Posterior vena cava (tissue), 2 donors: ENCODE measurements around the gene MRPS31. TPM values are rescaled to one million over a fixed set of nuclear protein-coding genes. Genes with fewer than 3 reads are reported as not detected.

ENCODE experiments used
- DNase-seq: peaks from one replicate; pipeline ENCODE4 v3.0.0-alpha.2; 2020; ENCODE audit warnings: low spot score
- intact Hi-C, 2 donors: fragments of 100-400 bp; cut with DNase I; formaldehyde crosslinking; loops; one replicate each; pipeline versions ENCODE4 v1.14.1 to v1.14.2; 2022 to 2023
- long read RNA-seq, 2 donors: library from polyadenylated mRNA; unstranded; transcript quantifications; one replicate each; pipeline ENCODE4 v2.0.0, GENCODE V29; 2020 to 2021
- total RNA-seq, 2 donors: library from RNA; stranded (reverse); fragmentation: NEBNext Ultra II Directional; extraction: Animal tissue kit (Norgen Biotek cat#: 25700); gene quantifications; one replicate each; pipeline ENCODE4 v1.2.1, GENCODE V29; 2021
- donor health status: DM: yes; HTN: yes; CAD: no.
- donor health status: DM: yes; HTN: yes; CAD: no.

The MRPS31 gene
- 10 to 100 TPM; 14.9 to 16.8 TPM for total RNA-seq
- long read RNA-seq, donor 1, partial matches to known transcripts = 1 of 6 reads
- long read RNA-seq, donor 1, other reads (novel, unspliced or antisense) = 2 of 6 reads
- long read RNA-seq, donor 2, transcript MRPS31-201 (7 exons, 1,462 nt) = major isoform, 20 of 27 reads
- long read RNA-seq, donor 2, partial matches to known transcripts = 7 of 27 reads
- long read RNA-seq, donor 2, other reads (novel, unspliced or antisense) = 0 of 27 reads

DNA sequence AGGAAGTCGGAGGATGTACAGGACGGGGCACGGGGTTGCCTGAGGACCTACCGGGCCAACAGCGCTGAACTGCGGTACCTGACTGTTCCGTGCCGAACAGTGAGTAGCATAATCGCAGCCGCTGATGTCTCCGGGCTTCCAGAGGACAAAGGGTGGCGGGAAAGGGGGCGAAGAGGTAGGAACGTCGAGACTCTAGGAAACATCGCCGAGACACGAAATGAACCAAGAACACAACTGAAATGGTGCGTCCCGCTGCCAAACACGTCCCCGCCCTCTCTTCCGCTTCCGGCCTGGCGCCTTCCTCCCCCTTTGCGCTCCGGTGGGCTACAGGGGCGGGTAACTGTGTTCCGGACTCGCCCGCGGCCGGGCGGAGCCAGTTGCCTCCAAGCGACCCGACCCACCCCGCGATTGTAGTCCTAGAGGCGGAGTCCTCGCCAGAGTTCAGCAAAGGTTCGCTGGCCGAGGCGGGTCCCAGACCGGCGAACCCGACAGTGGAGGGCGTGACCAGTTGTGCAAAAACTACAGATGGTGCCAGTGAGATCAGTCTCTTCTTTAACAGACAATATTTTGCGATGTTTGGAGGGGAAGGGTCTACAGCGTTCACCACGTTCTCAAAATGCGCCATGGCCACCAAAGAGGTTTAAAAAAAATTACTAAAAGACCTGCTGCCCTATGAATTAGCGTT is at the start of gene MRPS31:
TSS of gene MRPS31 (minus strand) at position 257 of the 685 bp plus-strand sequence. CDS start at position 203, 54 bp downstream.
- intact Hi-C loops = no loop called here
- DNase-seq = peak; percentile 99

DNA sequence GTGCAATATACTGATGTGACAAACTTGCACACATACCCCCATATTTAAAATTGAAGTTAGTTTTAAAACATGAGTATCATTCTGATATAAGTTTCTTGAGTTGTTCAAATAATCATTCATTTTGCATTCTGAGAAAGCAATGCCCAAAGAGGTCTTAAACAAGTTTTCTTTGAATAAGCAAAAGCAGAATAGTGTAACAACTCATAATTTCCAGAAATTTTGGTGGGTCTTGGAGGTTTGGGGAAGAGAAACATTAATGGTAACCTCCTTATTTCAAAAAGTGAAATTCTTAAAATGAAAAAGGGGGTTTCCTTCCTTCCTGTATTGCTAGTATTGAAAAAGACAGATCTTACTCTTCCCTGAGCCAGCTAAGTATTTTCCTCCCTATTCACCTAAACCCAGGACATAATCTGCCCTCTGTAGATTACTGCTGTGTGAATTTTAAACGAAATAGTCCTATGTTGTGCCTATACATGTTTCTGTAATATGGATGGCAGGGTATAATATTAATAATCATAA is 48.9 kb upstream of the MRPS31 start:
- intact Hi-C loops = no loop called here
- DNase-seq = no peak

DNA sequence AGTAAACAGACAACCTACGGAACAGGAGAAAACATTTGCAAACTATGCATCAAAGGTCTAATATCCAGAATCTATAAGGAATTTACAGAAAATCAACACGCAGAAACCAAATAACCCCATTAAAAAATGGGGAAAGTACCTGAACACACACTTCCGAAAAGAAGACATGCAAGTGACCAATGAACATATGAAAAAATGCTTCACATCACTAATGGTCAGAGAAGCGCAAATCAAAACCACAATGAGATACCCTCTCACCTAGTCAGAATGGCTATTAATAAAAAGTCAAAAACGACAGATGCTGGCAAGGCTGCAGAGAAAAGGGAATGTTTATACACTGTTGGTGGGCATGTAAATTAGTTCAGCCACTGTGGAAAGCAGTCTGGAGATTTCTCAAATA is 47.9 kb upstream of the MRPS31 start:
- intact Hi-C loops = no loop called here
- no peak for DNase-seq

DNA sequence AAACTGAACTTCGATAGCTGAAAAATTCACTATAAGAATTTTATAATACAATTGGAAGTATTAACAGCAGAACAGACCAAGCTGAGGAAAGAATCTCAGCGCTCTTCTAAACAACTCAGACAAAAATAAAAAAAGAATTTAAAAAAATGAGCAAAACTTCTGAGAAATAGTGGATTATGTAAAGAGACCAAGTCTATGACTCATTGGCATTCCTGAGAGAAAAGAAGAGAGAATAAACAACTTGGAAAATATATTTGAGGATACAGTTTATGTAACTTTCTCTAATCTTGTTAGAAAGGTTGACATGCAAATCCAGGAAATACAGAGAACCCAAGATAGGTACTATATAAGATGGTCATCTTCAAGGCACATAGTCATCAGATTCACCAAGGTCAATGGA is 43.8 kb upstream of the MRPS31 start:
- DNase-seq = no peak
- intact Hi-C loops = no loop called here

DNA sequence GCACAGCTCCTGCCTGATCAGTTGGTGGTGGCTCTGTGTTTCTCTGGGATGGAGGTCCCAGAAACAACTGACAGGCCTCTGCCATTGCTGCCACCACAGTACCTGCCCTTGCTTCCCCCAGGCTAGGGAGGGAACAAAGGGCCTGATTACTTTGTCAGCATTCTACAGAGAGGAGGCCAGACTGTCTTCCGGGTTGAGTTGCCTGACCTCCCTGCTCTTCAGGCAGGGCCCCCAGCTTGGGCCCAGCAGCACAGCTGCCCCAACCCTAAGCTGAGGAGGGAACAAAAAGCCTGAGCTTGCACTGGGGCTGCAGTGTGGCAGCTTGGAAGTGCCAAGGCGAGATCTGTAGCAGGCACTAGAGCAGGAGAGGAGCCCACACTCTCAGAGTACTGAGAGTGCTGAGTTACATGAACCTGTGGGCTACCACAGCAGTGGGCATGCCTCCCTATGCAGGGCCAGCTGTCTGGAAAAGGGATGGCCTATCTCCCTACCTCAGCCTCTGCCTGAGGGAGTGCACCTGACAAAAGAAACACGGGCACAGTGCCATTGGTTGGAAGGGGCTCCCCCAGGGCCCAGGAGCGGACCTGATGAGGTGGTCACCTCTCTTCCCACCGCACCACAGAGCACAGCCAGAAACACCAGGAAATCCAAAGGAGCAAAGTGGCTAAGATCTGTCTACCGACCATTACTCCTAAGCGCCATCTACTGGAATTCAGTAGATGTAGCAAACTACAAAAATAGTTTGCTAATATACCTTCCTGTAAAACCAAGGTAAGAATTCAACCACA is 42.9 kb upstream of the MRPS31 start:
- intact Hi-C loops = no loop called here
- no peak for DNase-seq

DNA sequence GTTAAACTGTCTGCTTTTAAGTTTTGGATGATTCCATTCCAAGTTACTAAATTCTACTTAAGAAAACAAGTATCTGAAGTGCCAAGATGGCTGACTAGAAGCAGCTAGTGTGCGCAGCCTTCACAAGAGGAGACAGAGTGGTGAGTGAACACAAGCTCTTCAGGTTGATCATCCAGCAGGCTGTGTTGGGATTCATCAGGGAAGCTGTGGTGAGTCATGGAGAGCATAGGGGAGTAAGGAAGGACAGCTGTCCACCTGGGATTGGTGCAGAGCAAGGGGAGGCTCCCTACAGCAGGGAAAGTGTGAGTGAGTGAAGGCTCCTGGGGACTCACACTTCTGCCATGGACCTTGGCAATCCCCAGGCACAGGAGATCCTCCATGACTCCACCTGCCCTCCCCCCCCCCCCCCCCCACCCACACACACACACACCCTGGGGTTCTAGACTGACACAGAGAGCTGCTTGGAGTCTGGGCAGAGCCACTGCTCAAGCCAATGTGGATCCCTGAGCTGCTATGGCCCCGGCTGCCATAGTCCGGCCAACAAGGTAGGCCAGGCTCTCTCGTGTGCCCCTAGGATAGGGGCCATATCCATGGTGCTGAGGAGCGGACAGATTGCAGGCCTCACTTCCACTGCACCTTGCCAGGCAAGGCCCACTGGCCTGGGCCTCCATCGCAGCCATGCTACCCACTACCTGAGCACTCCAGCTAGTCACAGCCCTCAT is 41.9 kb upstream of the MRPS31 start:
- intact Hi-C loops = no loop called here

DNA sequence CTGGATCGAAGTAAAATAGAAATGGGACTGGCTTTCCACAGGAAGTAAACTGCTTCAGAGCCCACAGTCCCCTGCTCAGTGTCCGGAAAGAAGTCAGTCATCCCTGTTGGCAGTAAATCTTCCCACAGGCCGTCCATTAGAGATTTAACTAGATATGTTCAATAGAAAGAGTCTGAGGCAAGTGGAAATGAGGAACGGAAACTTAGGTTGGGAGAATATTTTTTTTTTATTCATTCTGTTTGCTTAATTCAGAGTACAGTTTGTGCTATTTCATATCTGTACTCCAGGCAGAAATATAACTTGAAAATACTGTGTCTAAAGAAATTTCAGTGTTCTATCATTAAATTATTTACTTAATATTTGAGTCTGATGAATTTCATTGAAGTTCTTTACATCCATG is 41.1 kb upstream of the MRPS31 start:
- intact Hi-C loops = no loop called here
- no peak for DNase-seq

More for the DNA sequence above, 41.9 kb upstream of the MRPS31 start:
- no peak for DNase-seq

DNA sequence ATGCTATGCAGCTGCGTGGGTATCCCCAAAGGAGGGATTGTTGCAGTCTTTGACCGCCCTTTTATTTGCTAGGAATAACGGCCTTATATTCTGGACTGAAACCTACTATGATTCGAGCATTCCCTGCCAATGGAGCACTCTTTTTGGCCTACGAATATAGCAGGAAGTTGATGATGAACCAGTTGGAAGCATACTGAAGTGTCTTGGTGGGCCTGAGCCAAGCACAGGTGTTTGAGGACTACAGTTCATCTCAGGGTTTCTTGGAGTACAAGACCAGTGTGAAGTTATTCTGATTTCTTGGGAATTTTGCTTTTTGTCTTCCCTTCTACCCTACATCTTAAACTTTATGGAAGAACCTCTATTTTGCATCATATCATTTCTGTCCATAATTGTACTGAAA is 38.5 kb upstream of the MRPS31 start:
- no peak for DNase-seq
- intact Hi-C loops = no loop called here

DNA sequence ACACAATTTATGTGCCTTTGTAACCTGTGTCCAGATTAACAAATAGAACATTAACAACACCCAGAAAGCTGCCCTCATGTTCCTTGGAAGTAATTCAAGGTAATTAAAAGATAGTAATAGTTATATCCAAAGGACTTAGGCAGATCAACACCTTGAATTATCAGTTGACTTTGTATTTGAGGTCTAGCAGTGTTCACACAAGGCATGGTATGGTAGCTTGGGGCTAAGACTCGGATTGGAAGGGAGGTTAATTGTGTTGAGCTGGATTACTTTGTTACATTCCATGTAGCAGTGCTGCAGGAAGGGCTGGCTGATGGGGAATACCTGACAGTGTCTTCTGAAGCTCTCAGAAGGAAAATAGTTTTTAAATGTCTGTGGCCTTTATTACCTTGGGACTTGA is 35.3 kb upstream of the MRPS31 start:
- intact Hi-C loops = no loop called here
- DNase-seq = no peak

DNA sequence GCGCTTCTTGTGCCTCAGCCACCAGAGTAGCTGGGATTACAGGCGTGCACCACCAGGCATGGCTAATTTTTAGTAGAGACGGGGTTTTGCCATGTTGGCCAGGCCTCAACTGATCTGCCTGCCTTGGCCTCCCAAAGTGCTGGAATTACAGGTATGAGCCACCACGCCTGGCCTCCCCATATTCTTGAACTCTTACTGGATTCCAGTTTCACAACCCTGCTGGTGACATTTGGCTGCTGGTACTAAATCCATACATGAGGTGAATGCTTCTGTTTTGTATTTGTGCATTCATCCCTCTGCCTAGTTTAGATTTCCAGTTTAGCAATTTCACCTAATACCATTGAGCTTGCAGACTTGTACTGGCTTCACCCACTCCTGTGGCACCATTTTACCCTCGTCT is 32.3 kb upstream of the MRPS31 start:
- intact Hi-C loops = no loop called here

DNA sequence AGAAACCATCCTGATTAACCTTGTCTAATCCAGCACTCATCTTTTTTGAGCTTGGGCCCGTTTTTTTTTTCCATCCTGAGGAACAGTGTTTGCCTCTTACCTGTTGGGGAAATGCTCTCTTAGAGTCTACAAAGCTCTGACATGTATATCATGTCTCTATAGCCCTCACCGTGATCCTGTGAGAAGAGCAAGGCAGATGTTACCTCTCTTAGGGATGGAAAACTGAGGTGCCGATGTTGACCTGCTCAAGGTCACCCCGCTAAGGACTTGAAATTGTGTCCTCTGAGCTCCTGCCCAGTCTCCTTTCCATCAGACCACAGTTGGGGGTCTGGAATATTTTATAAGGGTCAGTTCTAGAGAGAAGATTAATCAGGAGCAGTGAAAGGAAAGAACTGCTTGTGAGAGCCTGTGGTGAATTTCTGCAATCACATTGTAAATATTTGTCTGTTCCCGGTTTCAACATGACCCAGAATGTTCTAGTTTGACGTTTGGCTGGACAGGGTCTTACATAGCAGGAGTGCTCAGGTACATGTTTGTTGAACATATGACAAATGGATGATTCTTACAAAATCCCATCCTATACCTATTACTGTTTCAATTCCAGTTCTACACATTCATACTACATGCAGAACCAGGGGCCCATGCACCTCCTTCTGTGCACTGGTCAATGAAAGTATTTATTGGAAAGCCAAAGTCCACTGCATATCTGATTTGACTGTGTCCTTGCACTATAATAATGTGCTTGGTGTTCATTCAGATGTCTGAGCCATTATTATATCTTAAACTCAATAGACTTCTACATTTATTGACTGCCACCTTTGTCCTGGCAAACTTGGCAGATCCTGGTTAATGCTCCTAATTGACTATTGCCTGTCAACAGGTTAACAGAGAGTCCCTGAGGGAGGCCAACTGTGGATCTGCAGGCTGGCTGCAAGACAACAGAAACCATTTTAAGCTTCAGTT is 30.5 kb upstream of the MRPS31 start:
- intact Hi-C loops = no loop called here
- no peak for DNase-seq

More for the DNA sequence above, 32.3 kb upstream of the MRPS31 start:
- DNase-seq = no peak

DNA sequence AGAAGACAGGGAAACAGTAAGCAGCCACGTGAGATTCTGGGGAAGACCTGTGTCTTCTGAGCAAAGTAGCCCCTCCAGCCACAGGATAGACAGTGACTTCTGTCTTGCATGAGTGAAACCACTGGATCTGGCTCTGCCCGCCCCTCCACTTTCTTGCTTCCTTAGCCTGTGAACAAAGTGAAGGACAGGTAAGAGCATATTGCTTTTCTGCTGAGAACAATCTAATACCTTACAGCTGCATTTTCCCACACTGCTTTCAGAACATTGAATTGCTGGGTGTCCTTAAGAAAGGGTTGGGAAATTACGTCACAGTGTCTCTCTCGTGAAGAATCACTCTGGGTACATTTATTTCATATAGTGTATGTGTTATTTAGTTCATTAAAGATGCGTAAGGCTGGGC is 29.6 kb upstream of the MRPS31 start:
- intact Hi-C loops = no loop called here
- DNase-seq = no peak

DNA sequence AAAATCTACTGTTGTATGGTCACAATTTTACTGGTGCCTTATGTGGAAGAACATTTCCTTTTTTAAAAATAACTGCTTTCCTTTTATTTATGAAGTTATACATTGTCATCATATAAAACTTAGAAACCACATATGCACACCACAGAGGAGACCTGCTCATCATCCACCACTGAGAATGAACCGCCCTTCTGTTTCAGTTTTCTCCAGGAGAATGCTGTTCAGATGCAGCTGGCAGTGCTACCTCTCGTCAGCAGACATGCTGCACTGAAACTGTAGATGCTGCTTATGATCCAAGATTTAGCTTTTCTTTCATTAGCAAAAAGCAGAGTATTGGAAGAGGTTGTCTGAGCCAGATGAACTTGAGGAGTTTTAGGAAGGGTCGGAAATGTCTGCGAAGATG is 28.5 kb upstream of the MRPS31 start:
- intact Hi-C loops = no loop called here
- DNase-seq = no peak

DNA sequence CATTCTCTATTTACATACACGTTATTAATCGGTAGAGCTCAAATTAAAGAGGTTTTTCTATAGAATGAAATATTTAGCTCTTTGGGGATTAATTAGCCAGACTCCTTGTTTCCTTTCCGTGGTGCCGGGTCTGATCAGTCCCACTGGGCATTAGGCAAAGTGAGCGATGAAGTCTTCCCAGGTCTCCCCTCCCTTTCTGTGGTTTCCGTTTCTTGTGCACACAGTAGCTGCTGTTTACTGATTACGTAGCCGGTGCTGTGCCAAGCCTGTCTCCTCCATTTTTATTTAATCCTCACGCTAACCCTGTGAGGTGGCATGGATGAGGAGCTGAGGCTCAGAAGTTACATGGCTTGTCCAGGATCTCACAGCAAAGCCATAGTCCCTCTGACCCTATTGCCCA is 27.4 kb upstream of the MRPS31 start:
- DNase-seq = no peak
- intact Hi-C loops = no loop called here

DNA sequence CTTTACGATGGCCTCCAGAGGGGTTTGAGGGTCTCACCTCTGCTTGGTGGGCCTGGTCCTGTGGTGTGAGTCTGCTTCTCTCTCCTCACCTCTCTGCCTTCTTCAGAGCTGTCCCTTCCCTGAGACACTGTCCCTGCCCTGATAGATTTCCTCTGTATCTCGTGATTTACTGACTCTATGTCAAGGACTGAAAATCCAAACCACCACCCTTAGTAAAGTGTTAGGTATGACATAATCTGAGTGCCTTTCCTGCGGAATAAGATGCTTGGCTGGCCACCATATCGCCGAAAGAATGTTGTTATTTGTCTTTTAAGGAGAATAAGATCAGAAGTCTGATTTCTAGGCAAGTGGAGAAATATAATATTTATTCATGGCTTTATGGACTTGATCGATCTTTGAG is 25.7 kb upstream of the MRPS31 start:
- intact Hi-C loops = no loop called here

DNA sequence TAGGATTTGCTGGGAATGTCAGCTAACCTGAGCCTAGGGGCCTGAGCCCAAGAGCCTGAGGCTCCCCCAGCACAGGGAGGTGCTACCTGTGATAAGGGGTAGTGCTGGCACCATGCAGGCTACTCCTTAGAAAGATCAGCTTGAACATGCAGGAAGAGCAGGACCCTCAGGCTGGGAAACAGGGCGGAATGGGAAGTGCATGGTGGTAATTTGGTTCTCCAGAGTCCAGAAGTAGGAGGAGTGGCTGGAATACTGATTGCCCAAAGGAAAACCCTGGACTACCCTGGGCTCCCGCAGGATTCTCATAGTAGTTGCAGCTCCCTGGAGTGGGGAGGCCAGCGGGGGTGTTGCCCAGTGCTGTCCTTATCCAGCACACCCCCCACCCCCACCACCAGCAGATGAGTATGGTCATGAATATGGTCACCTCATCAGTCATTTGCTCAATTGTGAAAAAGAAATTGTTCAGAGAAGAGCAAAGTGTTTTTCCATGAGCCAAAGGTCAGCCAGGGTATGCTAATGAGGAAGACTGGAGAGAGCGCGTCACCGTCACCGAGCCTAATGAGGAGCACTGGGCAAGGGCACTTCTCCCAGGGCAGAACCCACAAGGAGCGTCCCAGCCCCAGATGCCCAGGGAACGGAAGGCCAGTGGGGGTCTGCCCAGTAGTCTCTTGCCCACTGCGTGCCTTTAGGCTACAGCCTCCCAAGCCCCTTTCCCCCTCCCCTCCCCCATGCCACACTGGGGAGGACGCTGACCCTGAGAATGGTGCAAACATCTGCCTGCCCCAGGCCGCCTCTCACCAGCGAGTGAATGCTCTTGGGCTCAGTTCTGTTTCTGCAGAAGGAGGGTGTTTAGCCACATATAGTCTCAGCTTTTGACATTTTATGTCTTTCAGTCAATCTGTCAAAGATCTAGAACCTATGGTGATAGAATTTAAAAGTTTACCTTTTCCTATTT is 23.7 kb upstream of the MRPS31 start:
- no peak for DNase-seq
- intact Hi-C loops = no loop called here

More for the DNA sequence above, 25.7 kb upstream of the MRPS31 start:
- no peak for DNase-seq

DNA sequence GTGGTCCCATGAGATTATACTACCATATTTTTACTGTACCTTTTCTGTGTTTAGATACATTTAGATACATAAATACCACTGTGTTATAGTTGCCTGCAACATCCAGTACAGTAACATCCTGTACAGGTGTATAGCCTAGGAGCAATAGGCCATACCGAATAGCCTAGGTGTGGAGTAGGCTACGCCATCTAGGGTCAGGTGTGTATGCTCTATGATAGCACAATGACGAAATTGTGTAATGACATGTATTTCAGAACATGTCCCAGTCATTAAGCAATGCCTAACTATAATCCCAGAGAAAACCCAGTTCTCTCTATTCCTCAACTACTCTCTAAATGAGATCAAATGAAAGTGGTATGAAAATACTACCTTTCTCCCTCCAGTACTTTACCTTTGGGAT is 22.3 kb upstream of the MRPS31 start:
- intact Hi-C loops = no loop called here
- DNase-seq = no peak
